ENCODE data around the gene KLHL33.
A peak's percentile ranks its signal among the peaks of the same experiment; 100 is the strongest.

KLHL33 gene

GRCh38 chr14:20421267-20421666 is 14.7 kb downstream of the KLHL33 start:
- no peak for TF ChIP-seq CTCF (IDR thresholded peaks at IDR 0.05; ENCODE audit: control insufficient read depth, extremely low read depth, insufficient read depth)
- no peak overlapping the region for H3K4me3 ChIP-seq (ENCODE audit: low read depth, low read length)
- no peak for DNase-seq (ENCODE audit: low read depth)

GRCh38 chr14:20419419-20419818 is 16.5 kb downstream of the KLHL33 start:
- DNase-seq (ENCODE audit: low read depth) = no peak
- H3K4me3 ChIP-seq (ENCODE audit: low read depth, low read length) = no peak overlapping the region
- no peak for TF ChIP-seq CTCF (IDR thresholded peaks at IDR 0.05; ENCODE audit: control insufficient read depth, extremely low read depth, insufficient read depth)

- TF ChIP-seq CTCF (IDR thresholded peaks at IDR 0.05; ENCODE audit: control insufficient read depth, extremely low read depth, insufficient read depth) = no peak
- no peak overlapping the region for H3K4me3 ChIP-seq (ENCODE audit: low read depth, low read length)
- DNase-seq (ENCODE audit: low read depth) = no peak
These were observed 17.5 kb downstream of the KLHL33 start for GRCh38 chr14:20418501-20418909.

GRCh38 chr14:20417250-20418186 is 18.4 kb downstream of the KLHL33 start:
- TF ChIP-seq CTCF (IDR thresholded peaks at IDR 0.05; ENCODE audit: control insufficient read depth, extremely low read depth, insufficient read depth) = no peak
- DNase-seq (ENCODE audit: low read depth) = peak; percentile 38
- H3K4me3 ChIP-seq (ENCODE audit: low read depth, low read length) = no peak overlapping the region

GRCh38 chr14:20416223-20416622 is 19.7 kb downstream of the KLHL33 start:
- no peak for TF ChIP-seq CTCF (IDR thresholded peaks at IDR 0.05; ENCODE audit: control insufficient read depth, extremely low read depth, insufficient read depth)

GRCh38 chr14:20415782-20416206 is 20.2 kb downstream of the KLHL33 start:
- DNase-seq (ENCODE audit: low read depth) = no peak
- TF ChIP-seq CTCF (IDR thresholded peaks at IDR 0.05; ENCODE audit: control insufficient read depth, extremely low read depth, insufficient read depth) = peak; percentile 55

More at GRCh38 chr14:20416223-20416622, 19.7 kb downstream of the KLHL33 start:
- DNase-seq (ENCODE audit: low read depth) = no peak
- no peak overlapping the region for H3K4me3 ChIP-seq (ENCODE audit: low read depth, low read length)

More at GRCh38 chr14:20415782-20416206, 20.2 kb downstream of the KLHL33 start:
- H3K4me3 ChIP-seq (ENCODE audit: low read depth, low read length) = no peak overlapping the region
